Tibial nerve (tissue), 4 donors: ENCODE data around the gene DAPK1.

Source experiments
- EP300 ChIP-seq, 2 donors: sonication (generic); formaldehyde crosslinking; IDR thresholded peaks; one replicate each; pipeline ENCODE4 v1.6.1; 2017; ENCODE audit warnings: antibody characterized with exemption in 2 of 2, mild to moderate bottlenecking in 1 of 2
- POLR2A ChIP-seq, 2 donors: fragments of 450-650 bp; IDR thresholded peaks; one replicate each; pipeline ENCODE4 v1.6.1; 2017; ENCODE audit warnings: antibody characterized with exemption in 2 of 2, mild to moderate bottlenecking in 2 of 2, moderate library complexity in 2 of 2
- TF ChIP-seq, protein P1 (sequence below), 5 experiments: fragments of 200-600 bp in 3 of 5; fragments of 450-650 bp in 2 of 5; sonication (generic) in 3 of 5; IDR thresholded peaks; one replicate each; pipeline ENCODE4 v1.5.1; 2016 to 2019; ENCODE audit warnings: antibody characterized with exemption in 5 of 5, mild to moderate bottlenecking in 3 of 5, moderate library complexity in 2 of 5

GRCh38 chr9:87725900-87726709 is 228.4 kb downstream of the DAPK1 start, which contains the start of gene CTSL:
- TF ChIP-seq, protein P1, sequence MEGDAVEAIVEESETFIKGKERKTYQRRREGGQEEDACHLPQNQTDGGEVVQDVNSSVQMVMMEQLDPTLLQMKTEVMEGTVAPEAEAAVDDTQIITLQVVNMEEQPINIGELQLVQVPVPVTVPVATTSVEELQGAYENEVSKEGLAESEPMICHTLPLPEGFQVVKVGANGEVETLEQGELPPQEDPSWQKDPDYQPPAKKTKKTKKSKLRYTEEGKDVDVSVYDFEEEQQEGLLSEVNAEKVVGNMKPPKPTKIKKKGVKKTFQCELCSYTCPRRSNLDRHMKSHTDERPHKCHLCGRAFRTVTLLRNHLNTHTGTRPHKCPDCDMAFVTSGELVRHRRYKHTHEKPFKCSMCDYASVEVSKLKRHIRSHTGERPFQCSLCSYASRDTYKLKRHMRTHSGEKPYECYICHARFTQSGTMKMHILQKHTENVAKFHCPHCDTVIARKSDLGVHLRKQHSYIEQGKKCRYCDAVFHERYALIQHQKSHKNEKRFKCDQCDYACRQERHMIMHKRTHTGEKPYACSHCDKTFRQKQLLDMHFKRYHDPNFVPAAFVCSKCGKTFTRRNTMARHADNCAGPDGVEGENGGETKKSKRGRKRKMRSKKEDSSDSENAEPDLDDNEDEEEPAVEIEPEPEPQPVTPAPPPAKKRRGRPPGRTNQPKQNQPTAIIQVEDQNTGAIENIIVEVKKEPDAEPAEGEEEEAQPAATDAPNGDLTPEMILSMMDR (IDR thresholded peaks at IDR 0.05) = peak in 2 of 5 experiments; percentile 37 to 56
- peak; percentile 81 to 91 for TF ChIP-seq POLR2A (IDR thresholded peaks at IDR 0.05)
- TF ChIP-seq EP300 (IDR thresholded peaks at IDR 0.05) = peak; percentile 33 to 96
